Right cardiac atrium (tissue), 5 donors: Measurements from ENCODE around the gene RALGPS2. TPM values are rescaled to one million over a fixed set of nuclear protein-coding genes. Genes with fewer than 3 reads are reported as not detected.

Experiments used
- ATAC-seq, 2 donors: fragments of 200-7000 bp; cut with Tn5 transposase; one replicate each; pipeline versions ENCODE4 v1.8.0 to v1.9.1; 2020; ENCODE audit warnings: moderate library complexity in 2 of 2, mild to moderate bottlenecking in 1 of 2
- DNase-seq, 3 donors: peaks; one replicate each; pipeline ENCODE4 v3.0.0-alpha.2; 2020
- H3K27ac ChIP-seq: one replicate; pipeline ENCODE4 v1.5.1; 2013; ENCODE audit warnings: mild to moderate bottlenecking, low read length, control low read depth, moderate library complexity
- H3K27me3 ChIP-seq: one replicate; pipeline ENCODE4 v1.6.1; 2013; ENCODE audit not compliant: control insufficient read depth, insufficient read depth
- H3K4me1 ChIP-seq: one replicate; pipeline ENCODE4 v1.6.1; 2013; ENCODE audit warnings: low read length; ENCODE audit not compliant: control insufficient read depth, insufficient read depth
- H3K4me3 ChIP-seq: one replicate; pipeline ENCODE4 v1.5.1; 2013; ENCODE audit warnings: low read length, control low read depth
- H3K9me3 ChIP-seq: one replicate; pipeline ENCODE4 v1.6.1; 2013; ENCODE audit warnings: low read length; ENCODE audit not compliant: control insufficient read depth
- WGBS: extraction: QIAGEN DNeasy Blood & Tissue Kit; methylation state at CpG from one replicate; pipeline ENCODE4 v1.1.7; 2013; 5-methylcytosine and 5-hydroxymethylcytosine counted together
- intact Hi-C, 4 donors: fragments of 100-400 bp; cut with DNase I; formaldehyde crosslinking; loops; one replicate each; pipeline versions ENCODE4 v1.11.0 to v1.14.0; 2022 to 2023
- polyA plus RNA-seq: library from polyadenylated mRNA; stranded (reverse); fragments of 200-250 nt; gene quantifications from one replicate; pipeline ENCODE4 v1.2.3, GENCODE V29; 2013
- total RNA-seq, 4 donors: library from RNA; stranded (reverse); fragmentation: NEBNext Ultra II Directional; extraction: Animal tissue kit (Norgen Biotek cat#: 25700); gene quantifications; one replicate each; pipeline ENCODE4 v1.2.1, GENCODE V29; 2021
- donor health status: healthy with polysubstance abuse.
- donor health status: DM: no; HTN: yes; CAD: no.
- donor health status: DM: no; HTN: no; CAD: no.
- donor health status: DM: no; HTN: yes; CAD: no; lungs with severe emphysema.
- donor health status: DM: yes; HTN: yes; CAD: no.

RALGPS2 gene
- total and polyA plus RNA-seq, 5 donors, result 4.6 to 16.8 (median 14.7) TPM

DNA sequence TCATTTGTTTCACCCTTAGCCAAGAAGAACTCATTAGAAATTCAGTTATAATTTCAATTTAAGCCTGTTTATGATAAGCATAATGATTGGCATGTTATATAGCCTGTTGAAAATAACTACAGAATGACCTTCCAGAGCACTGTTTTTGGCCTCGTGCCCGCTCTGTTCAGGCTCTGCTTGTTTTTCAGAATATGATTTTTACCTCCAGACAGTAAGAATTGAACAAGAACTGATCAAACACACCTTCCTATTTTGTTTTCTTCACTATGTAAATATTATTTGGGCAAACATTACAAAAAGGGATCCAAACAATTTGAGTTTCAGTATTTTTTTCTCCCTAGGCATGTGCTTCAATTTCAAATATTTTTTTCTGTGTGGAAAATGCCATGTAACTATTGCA lies 193.9 kb downstream of the RALGPS2 start:
- no peak overlapping the region for H3K27ac ChIP-seq
- no peak overlapping the region for H3K4me3 ChIP-seq
- DNase-seq, result peak in 2 of 3 donors; percentile 46 to 71
- no peaks in the 10 kb centered on the region for H3K9me3 ChIP-seq
- intact Hi-C loops, result no loop called here
- no peak for ATAC-seq
- 66% methylated on average over 2 of the region's 2 CpGs for WGBS
- no peaks in the 10 kb centered on the region for H3K27me3 ChIP-seq
- H3K4me1 ChIP-seq, result peaks cover 1% of the 10 kb centered on the region

DNA sequence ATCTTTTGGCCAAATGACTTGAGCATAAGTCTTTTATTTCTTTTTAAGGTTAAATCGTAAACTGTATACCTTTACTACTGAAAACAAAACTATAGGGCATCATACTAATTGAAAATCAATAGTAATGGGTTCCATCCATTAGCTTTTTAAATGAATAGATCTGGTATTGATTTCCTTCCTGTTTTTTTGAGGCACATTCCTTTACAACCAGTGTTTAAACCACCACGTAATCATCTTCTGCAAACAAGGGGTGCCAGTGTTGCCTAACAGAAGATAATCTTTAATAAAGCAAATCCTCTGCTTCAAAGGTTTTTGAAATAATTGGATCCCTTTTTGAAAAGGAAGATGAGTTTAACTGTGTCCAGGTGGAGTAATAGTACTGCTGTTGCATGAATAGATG lies 194.5 kb downstream of the RALGPS2 start:
- WGBS, result 85% methylated on average over 2 of the region's 2 CpGs
- ATAC-seq, result no peak
- no peaks in the 10 kb centered on the region for H3K9me3 ChIP-seq

GRCh38 chr1:178921499-178921898 lies 196.5 kb downstream of the RALGPS2 start:
- Histone ChIP-seq H3K9me3 (no peaks in the 10 kb centered on the region), H3K27me3 (no peaks in the 10 kb centered on the region), H3K27ac (no peak overlapping the region), H3K4me1 (peaks cover 1% of the 10 kb centered on the region), H3K4me3 (no peak overlapping the region)
- intact Hi-C loops, result no loop called here
- no peak for DNase-seq
- WGBS, result 95% methylated on average over 2 of the region's 2 CpGs
- ATAC-seq, result no peak

More for the DNA sequence above, 194.5 kb downstream of the RALGPS2 start:
- H3K4me3 ChIP-seq, result no peak overlapping the region
- intact Hi-C loops, result no loop called here
- H3K4me1 ChIP-seq, result peaks cover 1% of the 10 kb centered on the region
- H3K27me3 ChIP-seq, result no peaks in the 10 kb centered on the region
- H3K27ac ChIP-seq, result no peak overlapping the region
- DNase-seq, result no peak

- Histone ChIP-seq H3K27me3 (no peaks in the 10 kb centered on the region), H3K4me1 (peaks cover 1% of the 10 kb centered on the region), H3K9me3 (no peaks in the 10 kb centered on the region), H3K4me3 (no peak overlapping the region), H3K27ac (no peak overlapping the region)
- WGBS, result 92% methylated on average over 2 of the region's 2 CpGs
- ATAC-seq, result no peak
- intact Hi-C loops, result no loop called here
- DNase-seq, result no peak
Measured at GRCh38 chr1:178923512-178923911, 198.5 kb downstream of the RALGPS2 start.

GRCh38 chr1:178926046-178926445 lies 201.0 kb downstream of the RALGPS2 start:
- Histone ChIP-seq H3K27me3 (no peaks in the 10 kb centered on the region), H3K9me3 (no peaks in the 10 kb centered on the region), H3K4me1 (no peaks in the 10 kb centered on the region), H3K27ac (no peak overlapping the region), H3K4me3 (no peak overlapping the region)
- DNase-seq, result no peak
- WGBS, result 85% methylated on average over 1 of the region's 1 CpG
- intact Hi-C loops, result no loop called here
- ATAC-seq, result no peak

- H3K4me3 ChIP-seq, result no peak overlapping the region
- H3K27ac ChIP-seq, result no peak overlapping the region
- no peak for DNase-seq
- intact Hi-C loops, result no loop called here
- peak; percentile 22 to 79 for ATAC-seq
- H3K4me1 ChIP-seq, result no peaks in the 10 kb centered on the region
- WGBS, result 76% methylated on average over 4 of the region's 4 CpGs
- no peaks in the 10 kb centered on the region for H3K27me3 ChIP-seq
- H3K9me3 ChIP-seq, result no peaks in the 10 kb centered on the region
Measured at GRCh38 chr1:178927003-178927402, 202.0 kb downstream of the RALGPS2 start.

GRCh38 chr1:178928041-178928440 lies 203.0 kb downstream of the RALGPS2 start:
- Histone ChIP-seq H3K27ac (no peak overlapping the region), H3K4me1 (peaks cover 3% of the 10 kb centered on the region), H3K9me3 (no peaks in the 10 kb centered on the region), H3K4me3 (no peak overlapping the region), H3K27me3 (no peaks in the 10 kb centered on the region)
- intact Hi-C loops, result no loop called here
- 96% methylated on average over 4 of the region's 4 CpGs for WGBS
- DNase-seq (peak in 1 of 3 donors; percentile 49), ATAC-seq (no peak)

DNA sequence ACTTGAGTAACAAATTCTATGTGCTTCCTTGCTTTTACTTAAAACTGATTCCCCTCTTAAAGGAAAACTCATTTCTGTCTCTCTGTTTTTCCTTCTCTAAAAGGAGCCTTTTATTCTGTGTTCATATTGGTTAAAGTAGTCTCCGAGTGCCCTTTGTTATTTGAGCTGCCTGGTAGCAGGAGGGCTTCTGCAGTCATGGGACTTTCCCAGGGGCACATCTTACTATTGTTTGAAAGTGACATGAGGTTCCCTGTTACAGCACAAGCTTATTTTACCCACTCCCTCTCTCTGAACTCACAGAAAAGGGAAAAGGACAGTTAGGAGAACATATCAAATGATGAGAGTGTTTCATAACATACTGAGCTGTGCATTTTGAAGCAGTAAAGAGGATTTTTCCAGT lies 203.9 kb downstream of the RALGPS2 start:
- Histone ChIP-seq H3K27ac (peak overlapping the region; percentile 36), H3K27me3 (no peaks in the 10 kb centered on the region), H3K4me3 (no peak overlapping the region), H3K4me1 (peaks cover 10% of the 10 kb centered on the region), H3K9me3 (no peaks in the 10 kb centered on the region)
- intact Hi-C loops, result no loop called here
- DNase-seq (no peak), ATAC-seq (no peak)
- 37% methylated on average over 1 of the region's 1 CpG for WGBS

GRCh38 chr1:178931858-178932551 lies 207.0 kb downstream of the RALGPS2 start:
- Histone ChIP-seq H3K4me3 (no peak overlapping the region), H3K27ac (peak overlapping the region; percentile 100), H3K4me1 (peaks cover 20% of the 10 kb centered on the region), H3K27me3 (no peaks in the 10 kb centered on the region), H3K9me3 (no peaks in the 10 kb centered on the region)
- intact Hi-C loops, result no loop called here
- 26% methylated on average over 9 of the region's 9 CpGs for WGBS
- peak; percentile 86 to 95 (median 89) for DNase-seq
- ATAC-seq, result peak; percentile 93 to 94

DNA sequence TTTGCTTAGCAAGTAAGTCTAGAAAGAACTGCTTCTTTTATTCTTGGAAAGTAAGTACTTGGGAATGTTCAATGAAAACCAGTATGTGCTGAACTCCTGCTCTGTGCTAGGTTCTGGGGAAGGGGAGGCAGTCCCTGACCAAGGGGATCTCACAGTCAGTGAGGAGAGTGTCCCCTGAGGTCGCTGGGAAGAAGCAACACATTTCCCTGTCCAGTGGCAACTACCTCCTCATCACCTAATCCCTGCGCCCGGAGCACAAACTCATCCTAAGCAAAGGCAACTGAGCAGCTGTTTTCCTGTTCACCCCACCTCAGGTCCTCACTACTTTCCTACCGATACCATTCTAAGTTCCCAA lies 207.5 kb downstream of the RALGPS2 start:
- Histone ChIP-seq H3K27me3 (no peaks in the 10 kb centered on the region), H3K4me3 (no peak overlapping the region), H3K4me1 (peaks cover 20% of the 10 kb centered on the region), H3K27ac (peak overlapping the region; percentile 100), H3K9me3 (no peaks in the 10 kb centered on the region)
- WGBS, result 71% methylated on average over 4 of the region's 4 CpGs
- DNase-seq, result no peak
- intact Hi-C loops, result no loop called here
- ATAC-seq, result peak in 1 of 2 donors; percentile 55

DNA sequence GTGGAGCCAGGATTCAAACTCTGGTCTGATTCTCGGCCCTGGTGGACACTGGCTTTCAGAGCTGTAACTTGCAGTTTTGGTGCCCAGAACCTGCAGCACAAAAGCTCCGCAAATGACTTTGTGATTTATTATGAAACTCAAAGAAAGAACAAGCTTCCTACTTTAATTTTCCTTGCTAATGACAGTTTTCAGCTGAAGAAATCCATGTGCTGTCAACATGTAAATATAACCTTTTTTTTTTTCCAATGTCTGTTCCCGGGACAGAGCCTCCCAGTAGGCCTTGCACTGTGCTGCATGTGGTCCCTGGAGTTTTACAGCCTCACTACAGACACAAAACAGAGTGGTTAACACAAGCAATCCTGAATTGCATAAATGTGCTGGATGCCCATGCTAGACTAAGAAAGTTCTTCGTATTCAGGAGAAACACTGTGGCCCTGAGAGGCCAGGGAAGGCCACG lies 208.1 kb downstream of the RALGPS2 start:
- 56% methylated on average over 5 of the region's 5 CpGs for WGBS

More for the DNA sequence above, 208.1 kb downstream of the RALGPS2 start:
- Histone ChIP-seq H3K27ac (peak overlapping the region; percentile 100), H3K27me3 (no peaks in the 10 kb centered on the region), H3K9me3 (no peaks in the 10 kb centered on the region), H3K4me1 (peaks cover 20% of the 10 kb centered on the region), H3K4me3 (no peak overlapping the region)
- ATAC-seq, result peak; percentile 40 to 45
- intact Hi-C loops, result no loop called here
- DNase-seq, result peak in 1 of 3 donors; percentile 62
